ENCODE measurements around the gene IL17RE.

IL17RE gene

GRCh38 chr3:9913601-9914000, 11.0 kb downstream of the IL17RE start (continued):
- TF ChIP-seq ZNF645 (tag by site-specific recombination; IDR thresholded peaks at IDR 0.05) (no peak), ZNF777 (tag by site-specific recombination; IDR thresholded peaks at IDR 0.05; ENCODE audit: borderline replicate concordance) (no peak), ZNF600 (tag by site-specific recombination; IDR thresholded peaks at IDR 0.05) (no peak)

GRCh38 chr3:9914011-9914410, 11.4 kb downstream of the IL17RE start:
- ChIA-PET CTCF (interaction anchor here (1.1 kb wide), 1 partner anchor 59 kb away, joined by 3 read pairs; no protein-coding TSS in a partner anchor), POLR2A (interaction anchor here (0.6 kb wide), 2 partner anchors 12 to 750 kb away, joined by 4 to 8 read pairs; no protein-coding TSS in a partner anchor)
- no peak overlapping the region for H3K4me3 ChIP-seq (ENCODE audit: low read depth, low read length)

More at GRCh38 chr3:9914011-9914410, 11.4 kb downstream of the IL17RE start:
- H3K4me1 ChIP-seq (ENCODE audit: control insufficient read depth, insufficient read depth, low read length), result peaks cover 19% of the 10 kb centered on the region
- H3K9me3 ChIP-seq (ENCODE audit: control insufficient read depth, insufficient read depth, low read depth, low read length), result no peaks in the 10 kb centered on the region
- no peak overlapping the region for H3K27ac ChIP-seq (ENCODE audit: extremely low read depth, low read depth, low read length)
- no peaks in the 10 kb centered on the region for H3K36me3 ChIP-seq (ENCODE audit: control insufficient read depth in 2 of 2, insufficient read depth in 1 of 2, low read length in 2 of 2)
- TF ChIP-seq ZNF138 (tag by site-specific recombination; IDR thresholded peaks at IDR 0.05; ENCODE audit: borderline replicate concordance), result no peak
- no peak for TF ChIP-seq ZNF558 (tag by site-specific recombination; IDR thresholded peaks at IDR 0.05)
- TF ChIP-seq, protein P1, sequence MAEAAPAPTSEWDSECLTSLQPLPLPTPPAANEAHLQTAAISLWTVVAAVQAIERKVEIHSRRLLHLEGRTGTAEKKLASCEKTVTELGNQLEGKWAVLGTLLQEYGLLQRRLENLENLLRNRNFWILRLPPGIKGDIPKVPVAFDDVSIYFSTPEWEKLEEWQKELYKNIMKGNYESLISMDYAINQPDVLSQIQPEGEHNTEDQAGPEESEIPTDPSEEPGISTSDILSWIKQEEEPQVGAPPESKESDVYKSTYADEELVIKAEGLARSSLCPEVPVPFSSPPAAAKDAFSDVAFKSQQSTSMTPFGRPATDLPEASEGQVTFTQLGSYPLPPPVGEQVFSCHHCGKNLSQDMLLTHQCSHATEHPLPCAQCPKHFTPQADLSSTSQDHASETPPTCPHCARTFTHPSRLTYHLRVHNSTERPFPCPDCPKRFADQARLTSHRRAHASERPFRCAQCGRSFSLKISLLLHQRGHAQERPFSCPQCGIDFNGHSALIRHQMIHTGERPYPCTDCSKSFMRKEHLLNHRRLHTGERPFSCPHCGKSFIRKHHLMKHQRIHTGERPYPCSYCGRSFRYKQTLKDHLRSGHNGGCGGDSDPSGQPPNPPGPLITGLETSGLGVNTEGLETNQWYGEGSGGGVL (tag by site-specific recombination; IDR thresholded peaks at IDR 0.05), result no peak
- no peak for TF ChIP-seq ZNF26 (tag by site-specific recombination; IDR thresholded peaks at IDR 0.05)
- TF ChIP-seq, protein P2, sequence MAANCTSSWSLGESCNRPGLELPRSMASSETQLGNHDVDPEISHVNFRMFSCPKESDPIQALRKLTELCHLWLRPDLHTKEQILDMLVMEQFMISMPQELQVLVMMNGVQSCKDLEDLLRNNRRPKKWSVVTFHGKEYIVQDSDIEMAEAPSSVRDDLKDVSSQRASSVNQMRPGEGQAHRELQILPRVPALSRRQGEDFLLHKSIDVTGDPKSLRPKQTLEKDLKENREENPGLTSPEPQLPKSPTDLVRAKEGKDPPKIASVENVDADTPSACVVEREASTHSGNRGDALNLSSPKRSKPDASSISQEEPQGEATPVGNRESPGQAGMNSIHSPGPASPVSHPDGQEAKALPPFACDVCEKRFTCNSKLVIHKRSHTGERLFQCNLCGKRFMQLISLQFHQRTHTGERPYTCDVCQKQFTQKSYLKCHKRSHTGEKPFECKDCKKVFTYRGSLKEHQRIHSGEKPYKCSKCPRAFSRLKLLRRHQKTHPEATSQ (tag by site-specific recombination; IDR thresholded peaks at IDR 0.05), result no peak
- no peak for TF ChIP-seq ZEB2 (tag by site-specific recombination; IDR thresholded peaks at IDR 0.05)
- no peak for TF ChIP-seq ZNF510 (tag by site-specific recombination; IDR thresholded peaks at IDR 0.05; ENCODE audit: insufficient replicate concordance)
- no peak for TF ChIP-seq ZXDB (tag by site-specific recombination; IDR thresholded peaks at IDR 0.05)
- TF ChIP-seq ZNF629 (tag by site-specific recombination; IDR thresholded peaks at IDR 0.05), result no peak
- no peak for TF ChIP-seq ZBTB26 (tag by site-specific recombination; optimal IDR thresholded peaks at IDR 0.05)
- TF ChIP-seq ZNF248 (tag by site-specific recombination; IDR thresholded peaks at IDR 0.05), result no peak
- no peak for TF ChIP-seq ZNF184 (tag by site-specific recombination; IDR thresholded peaks at IDR 0.05)
- TF ChIP-seq ZNF133 (tag by site-specific recombination; IDR thresholded peaks at IDR 0.05), result no peak
- TF ChIP-seq ZSCAN30 (tag by site-specific recombination; IDR thresholded peaks at IDR 0.05), result no peak
- no peak for TF ChIP-seq ZBTB21 (tag by site-specific recombination; IDR thresholded peaks at IDR 0.05)
- TF ChIP-seq BCL11B (tag by site-specific recombination; IDR thresholded peaks at IDR 0.05; ENCODE audit: low read depth), result no peak
- no peak for TF ChIP-seq GFI1B (tag by site-specific recombination; IDR thresholded peaks at IDR 0.05)
